Pancreas (tissue), 10 donors: Measurements from ENCODE around the gene GABRR2. TPM values are rescaled to one million over a fixed set of nuclear protein-coding genes. Genes with fewer than 3 reads are reported as not detected.

ENCODE experiments used
- ATAC-seq, 4 donors: fragments of 200-7000 bp; cut with Tn5 transposase; one replicate each; pipeline versions ENCODE4 v1.8.0 to v1.9.1; 2020; ENCODE audit warnings: mild to moderate bottlenecking in 4 of 4, moderate library complexity in 4 of 4
- DNase-seq, 6 donors: peaks; one replicate each; pipeline ENCODE4 v3.0.0-alpha.2; 2020
- FAIRE-seq: peaks from 2 replicates; lab custom pipeline; 2012; peaks lifted over from hg19 to GRCh38; lab: Jason Lieb, UNC
- H3K27ac ChIP-seq, 4 donors: fragments of 200-600 bp; sonication (generic); 1 replicate in 3 of 4; 2 replicates in 1 of 4; pipeline versions ENCODE4 v1.5.0 to v1.8.0; 2020
- H3K27me3 ChIP-seq, 4 donors: fragments of 200-600 bp; one replicate each; pipeline ENCODE4 v1.8.0; 2021
- H3K36me3 ChIP-seq, 3 donors: fragments of 200-600 bp; sonication (generic) in 1 of 3; one replicate each; pipeline versions ENCODE4 v1.5.0 to v1.8.0; 2020 to 2021
- H3K4me1 ChIP-seq, 3 donors: fragments of 200-600 bp; one replicate each; pipeline ENCODE4 v1.8.0; 2021
- H3K4me3 ChIP-seq, 4 donors: fragments of 200-600 bp; sonication (generic) in 2 of 4; one replicate each; pipeline versions ENCODE4 v1.5.0 to v1.8.0; 2020 to 2021
- H3K9me3 ChIP-seq, 4 donors: fragments of 200-600 bp; one replicate each; pipeline ENCODE4 v1.8.0; 2021
- WGBS, 2 donors: extraction: QIAGEN DNeasy Blood & Tissue Kit; methylation state at CpG; one replicate each; pipeline ENCODE4 v1.1.7; 2013; 5-methylcytosine and 5-hydroxymethylcytosine counted together
- intact Hi-C, 3 donors: fragments of 100-400 bp; cut with DNase I; formaldehyde crosslinking; loops; one replicate each; pipeline versions ENCODE4 v1.11.1 to v1.14.2; 2022
- polyA plus RNA-seq, 2 donors: library from polyadenylated mRNA; stranded (reverse); fragments of 200-250 nt; gene quantifications; one replicate each; pipeline ENCODE4 v1.2.3, GENCODE V29; 2013
- total RNA-seq, 6 donors: library from RNA; stranded (reverse); fragmentation: NEBNext Ultra II Directional in 4 of 6; extraction: Animal tissue kit (Norgen Biotek cat#: 25700) in 4 of 6; gene quantifications; one replicate each; pipeline versions ENCODE4 v1.2.1 to v1.2.4, GENCODE V29; 2021 to 2023
- TF ChIP-seq, protein P1 (sequence below), 4 donors: fragments of 200-600 bp; sonication (generic) in 3 of 4; IDR thresholded peaks; one replicate each; pipeline versions ENCODE4 v1.5.0 to v1.8.0; 2021; ENCODE audit warnings: antibody characterized with exemption in 4 of 4
- donor health status: healthy with polysubstance abuse.
- donor health status: DM: no; HTN: no; CAD: no; lungs with moderate emphysema.
- donor health status: DM: no; HTN: no; CAD: no.
- donor health status: control.
- donor health status: control.
- donor health status: Bipolar disorder and iron deficiency.
- donor health status: DM: yes; HTN: yes; CAD: no.
- donor health status: DM: no; HTN: no; CAD: no.
- donor health status: DM: no; HTN: no; CAD: no.
- donor health status: DM: yes; HTN: yes; CAD: no.

GABRR2 gene
- total and polyA plus RNA-seq, 8 donors, result 0.14 to 0.75 (median 0.27) TPM; not detected in 1

GRCh38 chr6:89284081-89284480 is 31.0 kb downstream of the GABRR2 start:
- no peak for FAIRE-seq
- 90 to 91% methylated on average over 3 of the region's 3 CpGs for WGBS, 2 donors
- H3K36me3 ChIP-seq, result no peaks in the 10 kb centered on the region
- intact Hi-C loops, result no loop called here
- TF ChIP-seq, protein P1, sequence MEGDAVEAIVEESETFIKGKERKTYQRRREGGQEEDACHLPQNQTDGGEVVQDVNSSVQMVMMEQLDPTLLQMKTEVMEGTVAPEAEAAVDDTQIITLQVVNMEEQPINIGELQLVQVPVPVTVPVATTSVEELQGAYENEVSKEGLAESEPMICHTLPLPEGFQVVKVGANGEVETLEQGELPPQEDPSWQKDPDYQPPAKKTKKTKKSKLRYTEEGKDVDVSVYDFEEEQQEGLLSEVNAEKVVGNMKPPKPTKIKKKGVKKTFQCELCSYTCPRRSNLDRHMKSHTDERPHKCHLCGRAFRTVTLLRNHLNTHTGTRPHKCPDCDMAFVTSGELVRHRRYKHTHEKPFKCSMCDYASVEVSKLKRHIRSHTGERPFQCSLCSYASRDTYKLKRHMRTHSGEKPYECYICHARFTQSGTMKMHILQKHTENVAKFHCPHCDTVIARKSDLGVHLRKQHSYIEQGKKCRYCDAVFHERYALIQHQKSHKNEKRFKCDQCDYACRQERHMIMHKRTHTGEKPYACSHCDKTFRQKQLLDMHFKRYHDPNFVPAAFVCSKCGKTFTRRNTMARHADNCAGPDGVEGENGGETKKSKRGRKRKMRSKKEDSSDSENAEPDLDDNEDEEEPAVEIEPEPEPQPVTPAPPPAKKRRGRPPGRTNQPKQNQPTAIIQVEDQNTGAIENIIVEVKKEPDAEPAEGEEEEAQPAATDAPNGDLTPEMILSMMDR (IDR thresholded peaks at IDR 0.05), result no peak
- no peaks in the 10 kb centered on the region for H3K4me1 ChIP-seq
- H3K4me3 ChIP-seq, result no peak overlapping the region
- ATAC-seq, result no peak
- no peaks in the 10 kb centered on the region for H3K27me3 ChIP-seq
- DNase-seq, result no peak
- H3K27ac ChIP-seq, result no peak overlapping the region
- H3K9me3 ChIP-seq, result no peaks in the 10 kb centered on the region

DNA sequence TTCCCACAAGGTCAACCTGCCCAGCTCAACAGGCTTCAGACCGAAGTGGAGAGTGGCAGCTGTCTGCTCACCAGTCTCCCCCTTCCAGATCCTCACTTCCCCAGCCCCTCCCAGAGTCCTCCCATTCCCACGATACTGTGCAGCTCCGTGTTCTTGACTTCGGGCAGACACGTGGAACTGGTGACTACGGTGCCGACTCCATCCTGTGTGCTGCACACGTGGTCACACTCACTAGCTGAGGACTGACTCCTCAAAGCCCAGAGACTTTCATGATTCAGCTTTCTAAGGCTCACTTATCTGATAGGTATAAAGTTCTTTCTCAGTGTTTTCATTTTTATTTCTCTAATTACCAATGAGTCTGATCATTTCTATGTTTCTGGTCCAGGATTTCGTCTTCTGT is 32.4 kb downstream of the GABRR2 start:
- H3K27me3 ChIP-seq, result no peaks in the 10 kb centered on the region
- H3K36me3 ChIP-seq, result no peaks in the 10 kb centered on the region
- no peak for ATAC-seq
- H3K4me3 ChIP-seq, result no peak overlapping the region
- H3K27ac ChIP-seq, result no peak overlapping the region
- 88 to 94% methylated on average over 9 of the region's 9 CpGs for WGBS, 2 donors
- no peak for DNase-seq
- TF ChIP-seq, protein P1 (IDR thresholded peaks at IDR 0.05), result no peak
- no peaks in the 10 kb centered on the region for H3K9me3 ChIP-seq
- no peaks in the 10 kb centered on the region for H3K4me1 ChIP-seq
- FAIRE-seq, result no peak
- intact Hi-C loops, result no loop called here

- intact Hi-C loops, result no loop called here
- Histone ChIP-seq H3K9me3 (no peaks in the 10 kb centered on the region), H3K27me3 (no peaks in the 10 kb centered on the region), H3K4me3 (no peak overlapping the region), H3K36me3 (no peaks in the 10 kb centered on the region), H3K27ac (no peak overlapping the region), H3K4me1 (no peaks in the 10 kb centered on the region)
- DNase-seq (no peak), FAIRE-seq (no peak), ATAC-seq (peak in 3 of 4 donors; percentile 54 to 69 (median 64))
- WGBS, 2 donors, result 65 to 76% methylated on average over 10 of the region's 10 CpGs
- TF ChIP-seq, protein P1 (IDR thresholded peaks at IDR 0.05), result no peak
These were observed 33.3 kb downstream of the GABRR2 start for GRCh38 chr6:89281779-89282246.

DNA sequence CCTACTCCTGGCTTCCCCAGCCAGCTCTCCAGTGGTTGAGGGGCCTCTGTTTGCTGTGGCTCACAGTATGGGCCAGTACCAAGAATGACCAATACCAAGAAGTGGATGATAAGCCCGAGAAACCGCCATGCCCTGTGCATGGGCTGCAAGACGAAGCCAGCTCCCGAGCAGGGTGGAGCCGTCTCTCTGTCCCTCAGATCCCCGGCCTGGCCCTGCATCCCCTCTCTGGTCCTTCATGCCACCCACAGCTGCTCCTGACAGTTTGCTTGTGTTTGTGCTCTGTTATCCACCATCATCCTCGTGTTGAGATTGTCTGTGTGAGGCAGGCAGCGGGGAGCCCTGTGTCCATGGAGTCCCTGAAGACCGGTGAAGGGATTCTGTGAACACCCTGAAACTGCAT is 36.1 kb downstream of the GABRR2 start:
- Histone ChIP-seq H3K4me1 (no peaks in the 10 kb centered on the region), H3K36me3 (no peaks in the 10 kb centered on the region), H3K9me3 (no peaks in the 10 kb centered on the region), H3K4me3 (no peak overlapping the region), H3K27me3 (no peaks in the 10 kb centered on the region), H3K27ac (no peak overlapping the region)
- TF ChIP-seq, protein P1 (IDR thresholded peaks at IDR 0.05), result no peak
- no peak for FAIRE-seq
- ATAC-seq, result no peak
- DNase-seq, result no peak
- 86 to 94% methylated on average over 9 of the region's 9 CpGs for WGBS, 2 donors
- intact Hi-C loops, result no loop called here

GRCh38 chr6:89275900-89276299 is 39.2 kb downstream of the GABRR2 start:
- no peaks in the 10 kb centered on the region for H3K36me3 ChIP-seq
- H3K4me3 ChIP-seq, result no peak overlapping the region
- TF ChIP-seq, protein P1 (IDR thresholded peaks at IDR 0.05), result no peak
- no peaks in the 10 kb centered on the region for H3K9me3 ChIP-seq
- 79% methylated on average over 4 of the region's 4 CpGs for WGBS, 2 donors
- no peaks in the 10 kb centered on the region for H3K4me1 ChIP-seq
- DNase-seq (no peak), ATAC-seq (no peak), FAIRE-seq (peak; percentile 81)
- H3K27me3 ChIP-seq, result no peaks in the 10 kb centered on the region
- H3K27ac ChIP-seq, result no peak overlapping the region
- intact Hi-C loops, result no loop called here
